ENCODE measurements around the gene BMP8A. TPM values are rescaled to one million over a fixed set of nuclear protein-coding genes. Genes with fewer than 3 reads are reported as not detected.
A peak's percentile ranks its signal among the peaks of the same experiment; 100 is the strongest.

Gene BMP8A
- total RNA-seq, 1 experiment from 2014 or later, result 0.07 TPM

DNA sequence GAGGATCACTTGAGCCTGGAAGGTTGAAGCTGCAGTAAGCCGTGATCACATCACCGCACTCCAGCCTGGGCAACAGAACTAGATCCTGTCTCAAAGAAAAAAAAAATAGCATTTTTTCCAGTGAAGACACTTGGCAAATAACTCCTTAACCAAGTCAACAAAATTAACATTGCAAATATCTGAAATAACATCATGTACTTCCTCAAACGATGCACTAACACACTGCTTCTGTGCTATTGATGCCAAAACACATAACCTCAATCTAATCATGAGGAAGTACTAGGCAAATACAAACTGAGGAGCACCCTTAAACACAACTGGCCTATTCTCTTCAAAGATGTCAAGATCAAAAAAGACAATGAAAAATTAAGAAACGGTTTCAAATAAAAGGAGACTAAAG, 52.9 kb downstream of the BMP8A start:
- DNase-seq, result no peak
- Histone ChIP-seq H3K4me3 (ENCODE audit: insufficient read depth, low read depth, low read length) (no peak overlapping the region), H3K36me3 (replicated peaks; ENCODE audit: control insufficient read depth, insufficient read depth, low read length) (no peaks in the 10 kb centered on the region; the same call in 1 of the 2 replicates), H3K27me3 (ENCODE audit: control insufficient read depth, insufficient read depth, low read length) (no peaks in the 10 kb centered on the region; the same call in 1 of the 2 replicates)

DNA sequence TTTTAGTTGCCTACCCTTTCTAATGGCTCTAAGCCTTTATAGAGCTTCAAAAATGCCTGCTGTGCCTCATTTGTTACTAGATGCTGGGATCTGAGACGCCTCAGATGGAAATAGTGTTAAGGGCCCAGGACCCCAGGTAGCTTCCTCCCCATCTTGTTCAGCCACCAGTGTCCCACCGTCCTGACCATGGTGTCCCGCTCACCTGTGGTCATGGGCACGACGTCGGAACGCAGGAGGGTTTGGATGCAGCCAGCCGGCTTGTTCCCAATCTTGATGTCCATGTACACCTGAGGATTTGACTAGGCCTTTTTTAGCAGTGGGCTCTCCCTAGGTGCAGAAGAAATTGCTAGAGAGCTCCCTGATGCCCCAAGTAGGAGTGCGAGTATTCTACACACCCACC, 54.1 kb downstream of the BMP8A start:
- Histone ChIP-seq H3K36me3 (replicated peaks; ENCODE audit: control insufficient read depth, insufficient read depth, low read length) (no peaks in the 10 kb centered on the region; the same call in 1 of the 2 replicates), H3K27me3 (ENCODE audit: control insufficient read depth, insufficient read depth, low read length) (no peaks in the 10 kb centered on the region; the same call in 1 of the 2 replicates), H3K4me3 (ENCODE audit: insufficient read depth, low read depth, low read length) (no peak overlapping the region)
- DNase-seq, result no peak

DNA sequence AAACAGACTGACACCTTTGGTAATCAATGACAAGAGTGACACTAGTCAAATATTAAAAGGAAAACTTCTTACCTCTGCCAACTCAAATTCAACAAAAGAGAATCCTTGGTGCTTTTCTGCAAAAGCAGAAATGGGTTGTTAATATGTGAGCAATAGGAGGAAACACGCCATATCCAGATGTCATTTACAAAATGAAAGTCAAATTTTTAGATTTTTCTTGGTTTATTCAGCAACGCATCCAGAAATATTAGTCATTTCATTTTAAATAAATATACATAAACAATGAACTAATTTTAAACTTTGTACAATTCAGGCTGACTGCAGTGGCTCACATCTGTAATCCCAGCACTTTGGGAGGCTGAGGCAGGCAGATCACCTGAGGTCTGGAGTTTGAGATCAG, 62.8 kb downstream of the BMP8A start:
- Histone ChIP-seq H3K36me3 (replicated peaks; ENCODE audit: control insufficient read depth, insufficient read depth, low read length) (no peaks in the 10 kb centered on the region; the same call in 1 of the 2 replicates), H3K4me3 (ENCODE audit: insufficient read depth, low read depth, low read length) (no peak overlapping the region), H3K27me3 (ENCODE audit: control insufficient read depth, insufficient read depth, low read length) (no peaks in the 10 kb centered on the region)
- no peak for DNase-seq

DNA sequence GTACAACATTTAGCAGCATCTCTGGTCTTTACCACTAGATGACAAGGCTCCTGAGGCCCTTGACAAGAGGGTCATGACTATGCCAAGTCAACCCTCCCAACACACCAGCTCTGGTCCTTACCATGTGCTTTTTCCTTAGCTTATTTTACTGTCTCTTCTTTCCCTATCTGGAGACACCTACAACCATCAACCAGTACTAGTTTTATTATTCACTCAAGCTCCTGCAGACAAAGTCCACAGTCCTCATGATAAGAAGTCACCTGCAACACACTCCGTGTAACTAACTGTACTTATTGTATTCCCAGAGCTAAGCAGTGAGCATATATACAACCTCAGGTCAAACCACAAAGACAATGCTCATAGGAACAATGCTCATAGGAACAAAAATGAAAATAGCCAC, 69.8 kb downstream of the BMP8A start:
- no peak for DNase-seq
- Histone ChIP-seq H3K27me3 (ENCODE audit: control insufficient read depth, insufficient read depth, low read length) (no peaks in the 10 kb centered on the region), H3K4me3 (ENCODE audit: insufficient read depth, low read depth, low read length) (no peak overlapping the region), H3K36me3 (replicated peaks; ENCODE audit: control insufficient read depth, insufficient read depth, low read length) (peaks cover 54% of the 10 kb centered on the region)

DNA sequence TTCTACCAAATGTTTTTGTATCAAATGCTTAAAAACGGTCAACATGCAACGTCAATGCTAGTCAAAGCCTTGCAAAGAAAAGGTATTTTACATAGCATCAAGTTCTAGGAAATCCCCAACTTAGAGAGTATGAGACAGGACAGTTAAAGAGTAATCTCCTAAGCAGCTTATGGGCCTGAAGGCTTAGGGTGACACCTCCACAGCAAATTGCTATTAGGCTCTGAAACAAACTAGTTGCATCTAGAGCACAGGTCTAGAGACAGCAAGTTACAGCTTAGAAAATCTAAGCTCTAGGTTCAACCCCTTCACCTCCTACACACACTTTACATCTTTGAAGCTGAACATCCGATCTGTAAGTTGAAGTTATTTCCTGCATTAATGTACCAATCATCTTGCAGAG, 71.5 kb downstream of the BMP8A start:
- Histone ChIP-seq H3K27me3 (ENCODE audit: control insufficient read depth, insufficient read depth, low read length) (no peaks in the 10 kb centered on the region), H3K4me3 (ENCODE audit: insufficient read depth, low read depth, low read length) (no peak overlapping the region), H3K36me3 (replicated peaks; ENCODE audit: control insufficient read depth, insufficient read depth, low read length) (peaks cover 67% of the 10 kb centered on the region)
- no peak for DNase-seq

DNA sequence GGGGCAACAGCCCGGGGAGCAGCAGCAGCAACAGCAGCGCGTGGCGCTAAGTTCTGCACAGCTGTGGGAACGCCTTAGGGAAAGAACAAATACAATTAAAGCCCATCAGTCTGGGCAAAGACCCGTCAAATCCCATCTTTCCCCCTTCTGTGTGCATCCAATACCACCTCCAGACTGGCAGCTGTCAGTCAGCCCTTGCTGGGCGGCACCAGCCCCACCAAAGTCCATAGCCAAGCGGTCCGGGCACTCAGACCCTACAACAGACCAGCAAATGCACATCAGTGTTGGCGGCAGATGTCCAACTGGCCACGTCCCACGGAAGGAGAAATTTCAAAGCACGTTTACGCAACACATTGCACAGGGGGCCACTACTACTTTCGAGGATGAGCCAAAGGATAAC, 72.2 kb downstream of the BMP8A start:
- Histone ChIP-seq H3K36me3 (replicated peaks; ENCODE audit: control insufficient read depth, insufficient read depth, low read length) (peaks cover 73% of the 10 kb centered on the region), H3K27me3 (ENCODE audit: control insufficient read depth, insufficient read depth, low read length) (no peaks in the 10 kb centered on the region), H3K4me3 (ENCODE audit: insufficient read depth, low read depth, low read length) (no peak overlapping the region)
- DNase-seq, result no peak

DNA sequence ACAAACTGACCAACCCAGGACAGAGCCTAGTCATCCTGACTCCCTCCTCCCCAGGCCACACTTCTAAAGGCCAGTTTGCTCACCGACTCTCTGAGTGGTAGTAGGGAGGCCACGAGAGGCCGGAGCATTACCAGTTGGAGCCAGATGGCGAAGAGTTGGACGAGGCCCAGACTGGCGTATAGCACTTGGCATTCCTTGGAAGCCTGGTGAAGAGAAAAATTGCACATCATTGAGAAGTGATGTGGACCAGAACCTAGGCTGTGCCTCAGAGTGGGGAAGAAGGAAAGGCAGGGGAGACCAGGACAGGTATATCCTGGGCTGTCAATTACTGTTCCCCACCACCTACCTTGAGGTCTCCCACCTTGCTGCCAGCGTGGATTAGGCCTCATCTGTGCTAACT, 72.9 kb downstream of the BMP8A start:
- Histone ChIP-seq H3K4me3 (ENCODE audit: insufficient read depth, low read depth, low read length) (no peak overlapping the region), H3K27me3 (ENCODE audit: control insufficient read depth, insufficient read depth, low read length) (no peaks in the 10 kb centered on the region), H3K36me3 (replicated peaks; ENCODE audit: control insufficient read depth, insufficient read depth, low read length) (peaks cover 77% of the 10 kb centered on the region)
- DNase-seq, result no peak

DNA sequence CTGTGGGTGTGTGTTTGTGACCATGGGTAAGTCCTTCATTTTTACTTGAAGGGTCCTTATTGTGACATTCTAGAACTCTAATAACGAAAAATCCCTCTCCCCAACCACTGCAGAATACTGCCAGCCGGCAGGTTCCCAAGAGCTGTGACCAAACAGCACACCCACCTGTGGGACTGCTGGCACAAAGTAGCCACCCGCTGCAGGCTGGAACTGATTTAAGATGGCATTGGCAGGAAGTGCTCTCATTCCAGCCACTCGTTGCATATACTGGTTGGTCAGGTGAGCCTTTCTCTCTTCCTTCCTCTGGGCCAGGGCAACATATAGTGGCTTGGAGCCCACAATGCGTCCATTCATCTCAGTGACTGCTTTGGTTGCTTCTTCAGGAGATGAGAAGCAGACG, 73.5 kb downstream of the BMP8A start:
- Histone ChIP-seq H3K36me3 (replicated peaks; ENCODE audit: control insufficient read depth, insufficient read depth, low read length) (peaks cover 82% of the 10 kb centered on the region), H3K27me3 (ENCODE audit: control insufficient read depth, insufficient read depth, low read length) (no peaks in the 10 kb centered on the region)
- no peak for DNase-seq

DNA sequence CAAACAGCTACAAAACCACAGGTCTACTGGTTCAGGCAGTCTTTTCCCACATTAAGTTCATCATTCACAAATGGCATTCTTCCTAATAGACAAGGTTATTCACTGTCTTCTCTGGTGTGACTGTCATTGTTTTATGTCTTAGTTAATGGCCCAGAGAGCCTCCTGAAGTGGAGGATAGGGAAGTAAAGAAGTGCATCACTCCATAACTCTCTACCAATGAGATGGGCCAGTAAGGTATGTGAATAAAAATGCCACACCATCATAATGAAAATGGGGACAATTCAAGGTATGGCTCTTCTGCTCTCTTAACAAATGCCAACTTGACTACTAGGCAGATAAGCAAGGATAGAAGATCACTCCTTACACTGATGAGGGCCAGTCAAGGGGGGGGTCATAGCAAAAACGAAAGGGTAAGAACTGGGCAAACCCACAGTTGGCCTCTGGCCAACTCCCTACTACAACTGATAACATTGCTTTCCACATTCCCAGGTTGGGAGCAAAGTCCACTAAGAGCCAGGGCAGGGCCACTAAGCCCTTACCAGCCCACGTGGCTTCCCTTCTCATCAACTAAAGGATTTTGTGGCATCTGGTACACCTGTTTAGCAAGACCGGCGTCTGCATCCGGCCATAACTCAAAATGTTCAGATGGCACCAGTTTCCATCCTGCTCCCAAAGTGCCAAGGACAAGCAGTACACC, 75.2 kb downstream of the BMP8A start:
- DNase-seq, result no peak
- H3K4me3 ChIP-seq (ENCODE audit: insufficient read depth, low read depth, low read length), result no peak overlapping the region
- H3K27me3 ChIP-seq (ENCODE audit: control insufficient read depth, insufficient read depth, low read length), result no peaks in the 10 kb centered on the region
- H3K36me3 ChIP-seq (replicated peaks; ENCODE audit: control insufficient read depth, insufficient read depth, low read length), result peaks cover 82% of the 10 kb centered on the region

More for the DNA sequence above, 73.5 kb downstream of the BMP8A start:
- no peak overlapping the region for H3K4me3 ChIP-seq (ENCODE audit: insufficient read depth, low read depth, low read length)

DNA sequence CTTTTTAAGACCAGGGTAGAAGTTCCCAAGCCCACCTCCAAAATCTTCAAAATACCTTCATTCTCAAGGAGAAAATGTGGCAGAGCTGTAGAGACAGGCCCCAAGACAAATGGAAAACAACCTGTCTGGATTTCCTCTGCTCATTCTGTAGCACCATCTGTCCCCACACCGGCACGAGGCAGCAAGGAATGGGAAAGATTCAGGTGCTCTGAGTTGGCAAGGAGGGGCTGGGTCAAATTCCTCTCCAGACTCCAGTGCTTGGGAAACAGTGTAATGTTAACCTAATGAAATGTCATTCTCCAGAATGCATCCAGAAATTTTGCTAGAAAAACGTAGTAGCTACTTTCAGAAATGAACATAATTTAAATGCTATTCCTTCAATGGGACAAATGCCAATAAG, 75.9 kb downstream of the BMP8A start:
- no peaks in the 10 kb centered on the region for H3K27me3 ChIP-seq (ENCODE audit: control insufficient read depth, insufficient read depth, low read length)
- no peak overlapping the region for H3K4me3 ChIP-seq (ENCODE audit: insufficient read depth, low read depth, low read length)
- no peak for DNase-seq
- H3K36me3 ChIP-seq (replicated peaks; ENCODE audit: control insufficient read depth, insufficient read depth, low read length), result peaks cover 82% of the 10 kb centered on the region

DNA sequence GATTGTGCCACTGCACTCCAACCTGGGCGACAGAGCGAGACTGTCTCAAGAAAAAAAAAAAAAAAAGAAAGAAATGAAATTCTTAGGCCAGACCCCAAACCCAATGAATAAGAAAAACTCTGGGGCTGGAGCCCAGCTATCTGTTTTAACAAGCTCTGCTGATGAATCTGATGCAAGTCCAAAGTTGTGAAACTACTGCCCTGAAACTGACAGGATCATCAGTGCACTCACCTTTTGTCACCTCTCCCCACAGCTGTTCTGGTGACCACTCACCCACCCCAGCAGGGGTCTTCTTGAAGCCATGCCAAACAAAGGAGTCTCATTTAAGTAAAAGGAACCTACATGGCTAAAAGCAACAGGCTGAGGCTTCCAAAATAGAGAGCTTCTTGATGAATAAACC, 76.8 kb downstream of the BMP8A start:
- Histone ChIP-seq H3K27me3 (ENCODE audit: control insufficient read depth, insufficient read depth, low read length) (no peaks in the 10 kb centered on the region), H3K4me3 (ENCODE audit: insufficient read depth, low read depth, low read length) (no peak overlapping the region), H3K36me3 (replicated peaks; ENCODE audit: control insufficient read depth, insufficient read depth, low read length) (peaks cover 82% of the 10 kb centered on the region)
- peak; percentile 20 for DNase-seq

DNA sequence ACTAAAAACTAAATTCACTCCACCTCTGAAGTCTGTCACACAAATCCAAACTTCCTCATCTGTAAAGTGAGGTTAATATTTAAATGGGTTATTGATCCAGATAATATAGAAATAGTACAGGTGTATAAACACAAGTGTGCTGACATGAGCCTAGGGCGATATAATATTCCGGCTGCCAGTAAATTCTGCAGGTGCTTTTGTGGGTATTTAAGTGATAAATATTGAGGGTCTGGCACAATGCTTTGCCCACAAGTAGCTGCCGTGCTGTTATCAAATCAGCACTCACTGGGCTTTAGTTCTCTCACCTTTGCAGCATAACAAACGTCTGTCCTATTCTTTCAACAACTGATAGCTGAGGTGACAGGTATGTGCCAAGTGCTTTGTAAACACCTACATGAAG, 77.6 kb downstream of the BMP8A start:
- no peak for DNase-seq
- Histone ChIP-seq H3K4me3 (ENCODE audit: insufficient read depth, low read depth, low read length) (no peak overlapping the region), H3K36me3 (replicated peaks; ENCODE audit: control insufficient read depth, insufficient read depth, low read length) (peaks cover 74% of the 10 kb centered on the region), H3K27me3 (ENCODE audit: control insufficient read depth, insufficient read depth, low read length) (no peaks in the 10 kb centered on the region)

DNA sequence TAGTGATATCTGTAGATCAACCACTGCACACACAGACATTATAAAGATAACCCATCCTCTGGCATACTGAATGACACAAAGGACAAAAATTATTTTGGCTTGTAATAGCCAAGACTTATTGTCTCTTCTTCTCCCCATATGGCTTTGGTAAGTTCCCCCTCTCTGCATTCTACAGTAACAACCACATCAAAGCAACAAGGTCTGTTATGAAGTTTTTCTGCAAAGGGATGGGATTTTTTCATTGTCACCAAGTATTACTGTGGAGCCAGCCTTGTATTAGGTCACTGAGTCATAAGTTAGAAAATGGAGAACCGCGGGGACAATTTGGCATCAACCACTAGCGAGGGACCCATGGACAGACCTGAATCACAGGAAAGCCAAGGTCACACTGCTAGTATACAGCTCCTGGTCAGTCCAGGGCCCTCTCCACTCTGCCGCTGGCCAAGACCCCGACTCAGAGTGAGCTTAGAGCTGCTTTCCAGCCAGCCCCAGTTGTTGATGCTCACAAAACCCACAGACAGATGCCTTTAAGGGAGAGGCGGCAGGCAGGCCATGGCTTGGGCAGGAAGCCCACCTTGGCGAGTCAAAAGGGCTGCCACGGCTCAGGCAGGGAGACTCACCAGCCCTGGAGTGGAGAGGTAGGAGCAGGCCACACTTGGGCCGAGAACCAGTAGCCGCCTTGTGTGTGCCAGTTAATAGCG, 79.2 kb downstream of the BMP8A start:
- peaks cover 69% of the 10 kb centered on the region for H3K36me3 ChIP-seq (replicated peaks; ENCODE audit: control insufficient read depth, insufficient read depth, low read length)
- H3K27me3 ChIP-seq (ENCODE audit: control insufficient read depth, insufficient read depth, low read length), result no peaks in the 10 kb centered on the region
- no peak overlapping the region for H3K4me3 ChIP-seq (ENCODE audit: insufficient read depth, low read depth, low read length)
- no peak for DNase-seq

DNA sequence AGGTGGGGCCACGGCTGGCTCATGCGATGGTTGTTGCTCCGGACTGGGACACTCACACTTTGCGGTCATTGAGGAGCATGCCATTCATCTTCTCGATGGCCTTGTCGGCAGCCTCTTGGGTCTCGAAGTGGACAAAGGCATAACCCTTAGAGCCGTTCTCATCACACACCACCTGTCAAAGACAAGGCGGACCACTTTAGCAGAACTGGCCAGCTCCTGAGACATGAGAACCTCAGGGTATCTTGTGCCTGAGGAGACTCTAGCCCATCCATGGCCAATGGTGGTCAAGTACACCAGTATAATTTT, 79.7 kb downstream of the BMP8A start:
- H3K36me3 ChIP-seq (replicated peaks; ENCODE audit: control insufficient read depth, insufficient read depth, low read length), result peaks cover 66% of the 10 kb centered on the region
- H3K4me3 ChIP-seq (ENCODE audit: insufficient read depth, low read depth, low read length), result no peak overlapping the region
- no peak for DNase-seq
- H3K27me3 ChIP-seq (ENCODE audit: control insufficient read depth, insufficient read depth, low read length), result no peaks in the 10 kb centered on the region

DNA sequence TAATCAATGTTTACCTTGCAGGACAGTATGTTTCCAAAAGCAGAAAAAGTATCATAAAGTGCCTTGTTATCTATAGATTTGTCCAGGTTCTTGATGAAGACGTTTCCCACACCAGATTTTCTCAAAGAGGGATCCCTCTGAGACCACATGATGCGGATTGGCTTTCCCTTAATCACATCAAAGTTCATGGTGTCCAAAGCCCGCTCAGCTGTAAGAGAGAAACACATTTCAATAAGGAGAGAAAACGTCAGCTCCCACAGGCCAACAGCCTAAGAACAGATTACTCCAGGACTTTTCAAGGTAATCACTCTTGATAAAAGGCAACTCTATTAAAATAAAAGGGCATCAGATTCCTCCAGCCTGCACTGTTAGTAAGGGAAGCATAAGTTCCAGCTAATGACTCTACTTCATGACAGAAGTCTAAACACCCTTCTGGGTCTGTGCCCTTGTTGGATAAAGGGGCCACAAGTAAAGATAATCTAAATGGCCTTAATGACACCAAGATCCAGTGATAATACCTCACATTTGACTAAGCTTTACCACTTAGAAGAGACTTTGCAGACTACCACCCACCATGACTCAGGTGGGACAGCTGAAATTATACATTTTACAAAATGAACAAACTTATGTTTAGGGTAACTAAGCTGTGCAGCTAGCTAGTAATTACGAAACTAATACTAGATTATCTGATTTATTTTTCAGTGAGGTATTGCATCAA, 81.1 kb downstream of the BMP8A start:
- H3K36me3 ChIP-seq (replicated peaks; ENCODE audit: control insufficient read depth, insufficient read depth, low read length), result peaks cover 53% of the 10 kb centered on the region
- DNase-seq, result peak; percentile 21
- no peaks in the 10 kb centered on the region for H3K27me3 ChIP-seq (ENCODE audit: control insufficient read depth, insufficient read depth, low read length)
- no peak overlapping the region for H3K4me3 ChIP-seq (ENCODE audit: insufficient read depth, low read depth, low read length)
